ENCODE results near the gene SMC5.

The SMC5 gene

GRCh38 chr9:70257991-70258691 lies 637 bp upstream of the SMC5 start:
- no peak for DNase-seq (ENCODE audit: low spot score in 2 of 2)

GRCh38 chr9:70259512-70259802 lies 679 bp downstream of the SMC5 start:
- peaks cover 52% of the 10 kb centered on the region for H3K4me1 Mint-ChIP-seq
- no peak for DNase-seq (ENCODE audit: low spot score in 2 of 2)
- peaks cover 58% of the 10 kb centered on the region for H3K36me3 Mint-ChIP-seq
- peak overlapping the region; percentile 80 for H3K4me3 Mint-ChIP-seq
- H3K27ac Mint-ChIP-seq: peak overlapping the region; percentile 92
- H3K9me3 Mint-ChIP-seq: no peaks in the 10 kb centered on the region
- no peak for ATAC-seq

More at GRCh38 chr9:70257991-70258691, 637 bp upstream of the SMC5 start:
- Mint-ChIP-seq H3K9me3 (no peaks in the 10 kb centered on the region), H3K4me3 (peak overlapping the region; percentile 80), H3K36me3 (peaks cover 45% of the 10 kb centered on the region), H3K27ac (peak overlapping the region; percentile 92), H3K4me1 (peaks cover 52% of the 10 kb centered on the region)
- peak; percentile 71 for ATAC-seq

- Mint-ChIP-seq H3K27ac (peak overlapping the region; percentile 92), H3K9me3 (no peaks in the 10 kb centered on the region), H3K36me3 (peaks cover 64% of the 10 kb centered on the region), H3K4me3 (peak overlapping the region; percentile 80), H3K4me1 (peaks cover 57% of the 10 kb centered on the region)
- ATAC-seq (no peak), DNase-seq (ENCODE audit: low spot score in 2 of 2) (no peak)
Measured at GRCh38 chr9:70260007-70260443, 1.2 kb downstream of the SMC5 start.

GRCh38 chr9:70260606-70261005 lies 1.8 kb downstream of the SMC5 start:
- ATAC-seq: no peak
- Mint-ChIP-seq H3K4me1 (peaks cover 57% of the 10 kb centered on the region), H3K36me3 (peaks cover 70% of the 10 kb centered on the region), H3K9me3 (no peaks in the 10 kb centered on the region), H3K4me3 (peak overlapping the region; percentile 80), H3K27ac (peak overlapping the region; percentile 92)
- DNase-seq (ENCODE audit: low spot score in 2 of 2): no peak

GRCh38 chr9:70261131-70261870 lies 2.5 kb downstream of the SMC5 start:
- Mint-ChIP-seq H3K9me3 (no peaks in the 10 kb centered on the region), H3K4me3 (peak overlapping the region; percentile 80), H3K4me1 (peaks cover 57% of the 10 kb centered on the region), H3K27ac (peak overlapping the region; percentile 5), H3K36me3 (peaks cover 77% of the 10 kb centered on the region)
- ATAC-seq: no peak
- DNase-seq (ENCODE audit: low spot score in 2 of 2): no peak

GRCh38 chr9:70262366-70262765 lies 3.6 kb downstream of the SMC5 start:
- Mint-ChIP-seq H3K4me3 (peak overlapping the region; percentile 80), H3K9me3 (no peaks in the 10 kb centered on the region), H3K4me1 (peaks cover 55% of the 10 kb centered on the region), H3K36me3 (peaks cover 87% of the 10 kb centered on the region), H3K27ac (peak overlapping the region; percentile 5)
- ATAC-seq (peak; percentile 33), DNase-seq (ENCODE audit: low spot score in 2 of 2) (no peak)

- Mint-ChIP-seq H3K27ac (no peak overlapping the region), H3K4me3 (peak overlapping the region; percentile 80), H3K36me3 (peaks cover 92% of the 10 kb centered on the region), H3K9me3 (no peaks in the 10 kb centered on the region), H3K4me1 (peaks cover 49% of the 10 kb centered on the region)
- no peak for ATAC-seq
- DNase-seq (ENCODE audit: low spot score in 2 of 2): no peak
Measured at GRCh38 chr9:70262948-70263347, 4.2 kb downstream of the SMC5 start.

GRCh38 chr9:70263421-70263820 lies 4.6 kb downstream of the SMC5 start:
- Mint-ChIP-seq H3K9me3 (no peaks in the 10 kb centered on the region), H3K36me3 (peaks cover 92% of the 10 kb centered on the region), H3K4me1 (peaks cover 44% of the 10 kb centered on the region), H3K4me3 (no peak overlapping the region), H3K27ac (no peak overlapping the region)
- DNase-seq (ENCODE audit: low spot score in 2 of 2): no peak
- no peak for ATAC-seq

- peaks cover 83% of the 10 kb centered on the region for H3K36me3 Mint-ChIP-seq
- H3K4me3 Mint-ChIP-seq: no peak overlapping the region
- ATAC-seq: no peak
- H3K9me3 Mint-ChIP-seq: no peaks in the 10 kb centered on the region
- DNase-seq (ENCODE audit: low spot score in 2 of 2): no peak
- peaks cover 20% of the 10 kb centered on the region for H3K4me1 Mint-ChIP-seq
- H3K27ac Mint-ChIP-seq: no peak overlapping the region
Measured at GRCh38 chr9:70278305-70278704, 19.5 kb downstream of the SMC5 start.

GRCh38 chr9:70283848-70284247 lies 25.1 kb downstream of the SMC5 start:
- no peak overlapping the region for H3K27ac Mint-ChIP-seq
- no peak for DNase-seq (ENCODE audit: low spot score in 2 of 2)
- no peaks in the 10 kb centered on the region for H3K9me3 Mint-ChIP-seq
- ATAC-seq: peak; percentile 31
- H3K4me3 Mint-ChIP-seq: no peak overlapping the region
- H3K4me1 Mint-ChIP-seq: no peaks in the 10 kb centered on the region
- peaks cover 100% of the 10 kb centered on the region for H3K36me3 Mint-ChIP-seq

- DNase-seq (ENCODE audit: low spot score in 2 of 2): no peak
- H3K27ac Mint-ChIP-seq: no peak overlapping the region
- no peaks in the 10 kb centered on the region for H3K4me1 Mint-ChIP-seq
- H3K4me3 Mint-ChIP-seq: no peak overlapping the region
- ATAC-seq: no peak
- no peaks in the 10 kb centered on the region for H3K9me3 Mint-ChIP-seq
- H3K36me3 Mint-ChIP-seq: peaks cover 100% of the 10 kb centered on the region
Measured at GRCh38 chr9:70285246-70285645, 26.5 kb downstream of the SMC5 start.

- DNase-seq (ENCODE audit: low spot score in 2 of 2): no peak
- peaks cover 100% of the 10 kb centered on the region for H3K36me3 Mint-ChIP-seq
Measured at GRCh38 chr9:70285981-70286598, 27.3 kb downstream of the SMC5 start.

GRCh38 chr9:70290626-70291025 lies 31.8 kb downstream of the SMC5 start:
- no peak for ATAC-seq
- Mint-ChIP-seq H3K4me3 (no peak overlapping the region), H3K4me1 (peaks cover 10% of the 10 kb centered on the region), H3K27ac (no peak overlapping the region), H3K9me3 (no peaks in the 10 kb centered on the region), H3K36me3 (peaks cover 71% of the 10 kb centered on the region)
- DNase-seq (ENCODE audit: low spot score in 2 of 2): no peak

More at GRCh38 chr9:70285981-70286598, 27.3 kb downstream of the SMC5 start:
- Mint-ChIP-seq H3K4me1 (no peaks in the 10 kb centered on the region), H3K4me3 (no peak overlapping the region), H3K27ac (no peak overlapping the region), H3K9me3 (no peaks in the 10 kb centered on the region)
- ATAC-seq: no peak

- Mint-ChIP-seq H3K4me1 (peaks cover 10% of the 10 kb centered on the region), H3K9me3 (no peaks in the 10 kb centered on the region), H3K36me3 (peaks cover 71% of the 10 kb centered on the region), H3K4me3 (no peak overlapping the region), H3K27ac (no peak overlapping the region)
- ATAC-seq: no peak
- no peak for DNase-seq (ENCODE audit: low spot score in 2 of 2)
Measured at GRCh38 chr9:70291446-70291845, 32.7 kb downstream of the SMC5 start.

GRCh38 chr9:70292253-70292652 lies 33.5 kb downstream of the SMC5 start:
- no peak for ATAC-seq
- H3K4me3 Mint-ChIP-seq: no peak overlapping the region
- H3K27ac Mint-ChIP-seq: no peak overlapping the region
- H3K36me3 Mint-ChIP-seq: peaks cover 71% of the 10 kb centered on the region
- H3K9me3 Mint-ChIP-seq: no peaks in the 10 kb centered on the region
- DNase-seq (ENCODE audit: low spot score in 2 of 2): no peak
- H3K4me1 Mint-ChIP-seq: peaks cover 10% of the 10 kb centered on the region

- ATAC-seq (no peak), DNase-seq (ENCODE audit: low spot score in 2 of 2) (no peak)
- H3K36me3 Mint-ChIP-seq: peaks cover 71% of the 10 kb centered on the region
- no peak overlapping the region for H3K4me3 Mint-ChIP-seq
- peaks cover 10% of the 10 kb centered on the region for H3K4me1 Mint-ChIP-seq
- H3K9me3 Mint-ChIP-seq: no peaks in the 10 kb centered on the region
- H3K27ac Mint-ChIP-seq: no peak overlapping the region
Measured at GRCh38 chr9:70293214-70293613, 34.4 kb downstream of the SMC5 start.

All from stimulated activated effector memory CD8-positive, alpha-beta T cell treated with anti-CD3 and anti-CD28 coated beads, Interleukin-12 subunit alpha, Interleukin-12 subunit beta, amount 100 ng/mL, for 72 hours (primary cell).